Testis (tissue), 2 donors: ENCODE data around the gene MAPKAP1.

ENCODE experiments used
- CTCF ChIP-seq, 3 experiments: fragments of 450-650 bp in 2 of 3; fragments of 200-600 bp in 1 of 3; sonication (generic) in 1 of 3; IDR thresholded peaks; one replicate each; pipeline ENCODE4 v1.5.1; 2016 to 2019; ENCODE audit warnings: antibody characterized with exemption in 3 of 3, mild to moderate bottlenecking in 2 of 3, moderate library complexity in 1 of 3
- POLR2A ChIP-seq: fragments of 450-650 bp; IDR thresholded peaks from one replicate; pipeline ENCODE4 v1.6.1; 2017; ENCODE audit warnings: antibody characterized with exemption, mild to moderate bottlenecking, moderate library complexity

DNA sequence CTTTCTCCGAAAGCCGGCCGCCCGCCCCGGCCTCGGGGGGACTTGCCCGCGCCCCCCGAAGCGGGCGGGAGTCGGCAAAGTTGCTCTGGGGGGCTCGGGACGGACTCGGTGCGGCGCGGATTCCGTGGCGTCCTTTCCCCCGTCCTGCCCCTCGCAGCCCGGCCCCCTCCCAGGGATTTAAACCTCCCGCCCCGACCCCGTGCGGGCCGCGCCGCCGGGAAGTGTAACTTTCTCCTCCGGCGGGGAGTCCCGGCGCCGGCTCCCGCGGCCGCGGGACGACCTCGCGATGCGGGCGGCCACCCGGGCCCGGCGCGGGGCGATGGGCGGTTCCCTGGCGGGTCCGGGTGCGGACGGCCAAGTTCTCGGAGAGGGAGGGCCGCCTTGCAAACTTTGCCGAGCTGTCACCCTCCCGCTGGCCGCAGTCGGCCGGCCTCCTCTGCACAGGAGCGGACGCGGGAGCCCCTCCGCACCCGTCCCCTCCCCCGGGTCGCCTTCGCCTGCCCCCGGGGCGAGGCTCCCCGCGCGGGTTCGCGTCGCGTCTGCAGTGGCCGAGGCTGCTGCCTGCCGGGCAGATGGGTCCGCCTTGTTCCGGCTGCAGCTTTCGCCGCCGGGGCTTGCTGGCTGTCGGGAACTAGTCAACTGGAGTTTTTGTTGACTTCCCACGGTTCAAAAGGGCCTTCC is 40.9 kb upstream of the MAPKAP1 start:
- TF ChIP-seq CTCF (IDR thresholded peaks at IDR 0.05) (no peak), POLR2A (no peak)
